T1000 (cell line): ENCODE data around the gene PERM1.
"Not testable (repeated sequence)": the region's sequence is repeated elsewhere in the genome, so short reads cannot be mapped to it uniquely, and the experiment has no call there.

Experiments
- DNase-seq: peaks from one replicate; lab custom pipeline; 2025; ENCODE audit warnings: mixed read lengths; lab: John Stamatoyannopoulos, UW

PERM1 gene

GRCh38 chr1:998995-999724 lies 17.3 kb upstream of the PERM1 start:
- DNase-seq = no peak

- no peak for DNase-seq
These were observed 16.8 kb upstream of the PERM1 start for GRCh38 chr1:998745-998994.

GRCh38 chr1:997993-998744 lies 16.3 kb upstream of the PERM1 start:
- DNase-seq = no peak

GRCh38 chr1:997713-997992 lies 15.8 kb upstream of the PERM1 start:
- no peak for DNase-seq

GRCh38 chr1:996851-997712 lies 15.2 kb upstream of the PERM1 start:
- no peak for DNase-seq

GRCh38 chr1:995665-996633 lies 14.1 kb upstream of the PERM1 start:
- no peak for DNase-seq

GRCh38 chr1:994546-994945 lies 12.7 kb upstream of the PERM1 start:
- DNase-seq = not testable (repeated sequence)

- DNase-seq = no peak
These were observed 11.6 kb upstream of the PERM1 start for GRCh38 chr1:993379-993995.

- DNase-seq = no peak
These were observed 10.5 kb upstream of the PERM1 start for GRCh38 chr1:992362-992761.

GRCh38 chr1:991895-992294 lies 10.0 kb upstream of the PERM1 start:
- no peak for DNase-seq

GRCh38 chr1:991275-991674 lies 9.4 kb upstream of the PERM1 start:
- DNase-seq = not testable (repeated sequence)

- not testable (repeated sequence) for DNase-seq
These were observed 6.2 kb upstream of the PERM1 start for GRCh38 chr1:988061-988460.

- no peak for DNase-seq
These were observed 3.2 kb upstream of the PERM1 start for GRCh38 chr1:985126-985525.

GRCh38 chr1:984476-984814 lies 2.6 kb upstream of the PERM1 start:
- DNase-seq = no peak

- DNase-seq = peak; percentile 46
These were observed 2.0 kb upstream of the PERM1 start for GRCh38 chr1:983798-984475.

- DNase-seq = no peak
These were observed 1.0 kb upstream of the PERM1 start for GRCh38 chr1:982765-983436.

GRCh38 chr1:981491-981954 lies 370 bp downstream of the PERM1 start:
- DNase-seq = no peak

GRCh38 chr1:980602-981395 lies 1.1 kb downstream of the PERM1 start:
- no peak for DNase-seq

- no peak for DNase-seq
These were observed 1.7 kb downstream of the PERM1 start for GRCh38 chr1:980137-980571.

- no peak for DNase-seq
These were observed 2.2 kb downstream of the PERM1 start for GRCh38 chr1:979744-980072.
